Tibial nerve (tissue), 4 donors: Measurements from ENCODE around the gene CPNE8. TPM values are rescaled to one million over a fixed set of nuclear protein-coding genes. Genes with fewer than 3 reads are reported as not detected.

Experiments
- DNase-seq, 2 donors: peaks; one replicate each; pipeline ENCODE4 v3.0.0-alpha.2; 2019; ENCODE audit warnings: low spot score in 2 of 2
- H3K27ac ChIP-seq, 4 donors: fragments of 200-600 bp; sonication (generic) in 3 of 4; one replicate each; pipeline ENCODE4 v1.5.1; 2017 to 2019; ENCODE audit warnings: mild to moderate bottlenecking in 1 of 4
- H3K27me3 ChIP-seq, 2 donors: fragments of 200-600 bp; sonication (generic) in 1 of 2; one replicate each; pipeline versions ENCODE4 v1.5.1 to v1.6.0; 2017 to 2019
- H3K36me3 ChIP-seq, 3 donors: fragments of 200-600 bp; sonication (generic); one replicate each; pipeline ENCODE4 v1.5.1; 2018 to 2019
- H3K4me1 ChIP-seq, 4 donors: fragments of 200-600 bp; sonication (generic) in 3 of 4; one replicate each; pipeline ENCODE4 v1.5.1; 2017 to 2019
- H3K4me3 ChIP-seq, 4 donors: fragments of 200-600 bp; sonication (generic) in 3 of 4; one replicate each; pipeline ENCODE4 v1.5.1; 2017 to 2019; ENCODE audit warnings: mild to moderate bottlenecking in 1 of 4, moderate library complexity in 1 of 4
- H3K9me3 ChIP-seq, 4 donors: fragments of 200-600 bp; sonication (generic) in 3 of 4; one replicate each; pipeline ENCODE4 v1.5.1; 2017 to 2019
- EP300 ChIP-seq, 2 donors: sonication (generic); formaldehyde crosslinking; IDR thresholded peaks; one replicate each; pipeline ENCODE4 v1.6.1; 2017; ENCODE audit warnings: antibody characterized with exemption in 2 of 2, mild to moderate bottlenecking in 1 of 2
- POLR2A ChIP-seq, 2 donors: fragments of 450-650 bp; IDR thresholded peaks; one replicate each; pipeline ENCODE4 v1.6.1; 2017; ENCODE audit warnings: antibody characterized with exemption in 2 of 2, mild to moderate bottlenecking in 2 of 2, moderate library complexity in 2 of 2
- WGBS, 2 donors: methylation state at CpG; one replicate each; pipeline ENCODE4 v1.1.5; 2018; 5-methylcytosine and 5-hydroxymethylcytosine counted together
- total RNA-seq, 4 donors: library from RNA; depleted of rRNA; stranded (reverse); fragments of >200 nt; gene quantifications; one replicate each; pipeline ENCODE4 v1.1.0, GENCODE V29; 2016
- TF ChIP-seq, protein P1 (sequence below), 5 experiments: fragments of 200-600 bp in 3 of 5; fragments of 450-650 bp in 2 of 5; sonication (generic) in 3 of 5; IDR thresholded peaks; one replicate each; pipeline ENCODE4 v1.5.1; 2016 to 2019; ENCODE audit warnings: antibody characterized with exemption in 5 of 5, mild to moderate bottlenecking in 3 of 5, moderate library complexity in 2 of 5

The CPNE8 gene
- total RNA-seq, 4 donors from 2014 or later, result 16.5 to 20.7 (median 20.4) TPM

DNA sequence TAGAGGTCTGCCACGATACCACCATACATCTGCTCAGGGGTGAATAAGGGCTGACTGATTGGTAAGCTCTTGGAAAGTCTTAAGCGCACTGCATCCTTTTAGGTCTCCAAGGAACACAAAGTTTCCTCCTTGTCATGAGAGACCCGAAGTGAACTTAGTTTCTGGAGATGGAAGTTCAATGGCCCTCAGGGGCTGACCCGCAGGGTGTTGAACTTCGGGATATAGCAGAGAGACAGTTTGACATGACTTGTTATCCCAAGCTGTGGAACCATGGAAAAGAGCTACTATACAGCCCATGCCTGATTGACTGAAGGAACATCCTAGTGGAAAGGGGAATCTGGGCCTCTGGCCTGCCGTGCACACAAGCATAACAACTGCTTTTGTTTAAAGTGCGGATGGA is 26.9 kb upstream of the CPNE8 start:
- TF ChIP-seq POLR2A (IDR thresholded peaks at IDR 0.05) (no peak), EP300 (IDR thresholded peaks at IDR 0.05) (no peak)
- TF ChIP-seq, protein P1, sequence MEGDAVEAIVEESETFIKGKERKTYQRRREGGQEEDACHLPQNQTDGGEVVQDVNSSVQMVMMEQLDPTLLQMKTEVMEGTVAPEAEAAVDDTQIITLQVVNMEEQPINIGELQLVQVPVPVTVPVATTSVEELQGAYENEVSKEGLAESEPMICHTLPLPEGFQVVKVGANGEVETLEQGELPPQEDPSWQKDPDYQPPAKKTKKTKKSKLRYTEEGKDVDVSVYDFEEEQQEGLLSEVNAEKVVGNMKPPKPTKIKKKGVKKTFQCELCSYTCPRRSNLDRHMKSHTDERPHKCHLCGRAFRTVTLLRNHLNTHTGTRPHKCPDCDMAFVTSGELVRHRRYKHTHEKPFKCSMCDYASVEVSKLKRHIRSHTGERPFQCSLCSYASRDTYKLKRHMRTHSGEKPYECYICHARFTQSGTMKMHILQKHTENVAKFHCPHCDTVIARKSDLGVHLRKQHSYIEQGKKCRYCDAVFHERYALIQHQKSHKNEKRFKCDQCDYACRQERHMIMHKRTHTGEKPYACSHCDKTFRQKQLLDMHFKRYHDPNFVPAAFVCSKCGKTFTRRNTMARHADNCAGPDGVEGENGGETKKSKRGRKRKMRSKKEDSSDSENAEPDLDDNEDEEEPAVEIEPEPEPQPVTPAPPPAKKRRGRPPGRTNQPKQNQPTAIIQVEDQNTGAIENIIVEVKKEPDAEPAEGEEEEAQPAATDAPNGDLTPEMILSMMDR (IDR thresholded peaks at IDR 0.05), result no peak
- H3K36me3 ChIP-seq, result no peaks in the 10 kb centered on the region
- H3K9me3 ChIP-seq, result no peaks in the 10 kb centered on the region
- no peak overlapping the region for H3K27ac ChIP-seq
- no peak for DNase-seq
- no peak overlapping the region for H3K4me3 ChIP-seq
- no peaks in the 10 kb centered on the region for H3K27me3 ChIP-seq
- no peaks in the 10 kb centered on the region for H3K4me1 ChIP-seq
- 86 to 90% methylated on average over 7 of the region's 7 CpGs for WGBS, 2 donors

DNA sequence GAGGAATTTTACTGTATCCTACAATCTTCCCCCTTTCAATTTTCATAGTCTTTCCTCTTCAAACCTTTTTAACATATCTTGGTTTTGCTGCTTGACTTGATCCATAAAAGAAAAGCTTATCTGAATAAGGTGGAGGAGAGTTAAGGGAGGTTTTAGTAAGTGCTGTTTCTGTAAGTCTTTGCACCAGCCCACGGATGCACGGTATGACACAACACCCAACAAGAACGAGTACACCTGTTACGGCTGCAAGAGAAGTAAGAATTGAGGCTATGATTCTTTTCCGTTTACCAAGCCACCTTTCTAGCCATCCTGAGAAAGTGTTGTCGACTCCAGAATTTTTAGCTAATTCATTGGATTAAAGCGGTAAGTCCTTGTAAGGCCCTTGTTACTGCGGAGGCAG is 26.1 kb upstream of the CPNE8 start:
- whole genome bisulfite sequencing, 2 donors, result 92 to 93% methylated on average over 8 of the region's 8 CpGs
- no peaks in the 10 kb centered on the region for H3K4me1 ChIP-seq
- H3K27ac ChIP-seq, result no peak overlapping the region
- no peak for TF ChIP-seq EP300 (IDR thresholded peaks at IDR 0.05)
- TF ChIP-seq POLR2A (IDR thresholded peaks at IDR 0.05), result no peak
- TF ChIP-seq, protein P1 (IDR thresholded peaks at IDR 0.05), result no peak
- no peaks in the 10 kb centered on the region for H3K36me3 ChIP-seq
- H3K27me3 ChIP-seq, result no peaks in the 10 kb centered on the region
- DNase-seq, result no peak
- H3K4me3 ChIP-seq, result no peak overlapping the region
- H3K9me3 ChIP-seq, result no peaks in the 10 kb centered on the region

DNA sequence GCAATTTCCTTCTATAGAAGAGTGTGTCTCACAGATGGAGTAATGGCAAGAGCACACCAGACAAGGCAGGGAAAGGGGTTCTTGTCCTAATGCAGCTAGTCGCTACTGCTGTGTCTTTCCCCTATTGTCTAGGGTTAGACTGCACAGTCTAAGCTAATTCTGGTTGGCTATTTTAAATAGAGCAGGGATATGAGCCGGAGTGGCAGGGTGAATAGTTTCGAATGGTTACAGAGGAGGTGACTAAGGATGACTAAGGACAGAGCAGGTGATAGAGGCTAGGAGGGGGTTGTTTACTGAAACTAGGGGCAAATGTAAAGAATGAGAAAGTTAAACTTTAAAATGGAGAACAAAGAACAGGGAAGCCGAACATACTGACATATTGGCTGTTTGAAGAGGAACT is 25.6 kb upstream of the CPNE8 start:
- no peaks in the 10 kb centered on the region for H3K9me3 ChIP-seq
- no peaks in the 10 kb centered on the region for H3K36me3 ChIP-seq
- 83 to 86% methylated on average over 4 of the region's 4 CpGs for WGBS, 2 donors
- H3K27ac ChIP-seq, result no peak overlapping the region
- H3K27me3 ChIP-seq, result no peaks in the 10 kb centered on the region
- H3K4me1 ChIP-seq, result no peaks in the 10 kb centered on the region
- DNase-seq, result no peak
- no peak overlapping the region for H3K4me3 ChIP-seq
- TF ChIP-seq POLR2A (IDR thresholded peaks at IDR 0.05) (no peak), EP300 (IDR thresholded peaks at IDR 0.05) (no peak)
- TF ChIP-seq, protein P1 (IDR thresholded peaks at IDR 0.05), result no peak

DNA sequence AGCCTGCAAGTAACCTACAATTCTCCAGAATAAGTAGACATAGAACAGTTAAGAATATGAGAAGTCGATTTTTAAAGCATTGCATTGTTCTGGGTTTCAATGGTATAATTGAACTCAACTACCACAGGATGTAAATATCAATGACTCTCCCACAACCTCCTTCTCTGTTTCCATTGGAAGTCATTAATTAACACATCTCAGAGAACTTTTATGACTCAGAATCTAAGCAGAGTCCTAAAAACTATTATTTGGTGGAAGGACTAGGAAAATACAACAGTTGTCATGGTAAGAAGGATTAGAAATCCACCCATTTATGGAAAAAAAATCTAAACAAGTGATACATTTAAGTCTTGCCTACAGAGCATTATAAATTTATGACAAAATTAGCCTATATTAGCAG is 21.1 kb upstream of the CPNE8 start:
- TF ChIP-seq EP300 (IDR thresholded peaks at IDR 0.05) (no peak), POLR2A (IDR thresholded peaks at IDR 0.05) (no peak)
- TF ChIP-seq, protein P1 (IDR thresholded peaks at IDR 0.05), result no peak
- Histone ChIP-seq H3K36me3 (no peaks in the 10 kb centered on the region), H3K9me3 (no peaks in the 10 kb centered on the region), H3K4me3 (no peak overlapping the region), H3K27ac (no peak overlapping the region), H3K27me3 (no peaks in the 10 kb centered on the region), H3K4me1 (no peaks in the 10 kb centered on the region)
- WGBS, 2 donors, result 26 to 38% methylated on average over 1 of the region's 1 CpG
- no peak for DNase-seq

DNA sequence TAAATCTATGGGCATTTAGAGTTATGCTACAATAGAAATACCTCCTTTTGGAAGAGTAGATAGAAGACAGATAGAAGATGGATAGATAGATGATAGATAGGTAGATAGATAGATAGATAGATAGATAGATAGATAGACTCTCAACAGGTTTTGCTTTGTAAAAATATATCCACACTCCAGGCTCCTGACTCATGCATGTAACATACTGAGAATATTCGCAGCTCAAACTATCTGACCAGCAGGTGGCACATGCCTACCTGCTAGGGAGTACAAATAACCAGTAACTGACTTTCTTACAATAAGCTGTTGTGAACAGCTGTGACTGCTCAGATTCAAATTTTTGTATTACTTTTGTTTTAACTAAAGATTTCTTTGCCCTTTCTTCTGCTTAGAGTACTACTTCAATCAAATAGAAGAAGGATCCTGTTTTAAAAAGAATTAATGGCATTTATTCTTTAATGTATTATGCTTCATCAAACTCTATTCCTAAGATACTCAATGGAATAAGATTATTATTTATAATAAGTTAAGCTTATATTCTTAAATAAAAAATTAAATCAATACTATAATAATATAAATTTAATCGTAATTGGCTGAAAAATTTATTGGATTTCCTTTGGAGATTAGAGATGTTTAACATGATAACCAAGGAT is 15.8 kb upstream of the CPNE8 start:
- Histone ChIP-seq H3K36me3 (no peaks in the 10 kb centered on the region), H3K4me1 (no peaks in the 10 kb centered on the region), H3K27me3 (no peaks in the 10 kb centered on the region), H3K4me3 (no peak overlapping the region), H3K27ac (no peak overlapping the region), H3K9me3 (peaks cover 0 to 7% (median 0%) of the 10 kb centered on the region in 4 donors)
- TF ChIP-seq EP300 (IDR thresholded peaks at IDR 0.05) (no peak), POLR2A (IDR thresholded peaks at IDR 0.05) (no peak)
- TF ChIP-seq, protein P1 (IDR thresholded peaks at IDR 0.05), result peak in 4 of 5 experiments; percentile 19 to 33 (median 20)
- WGBS, 2 donors, result 24 to 26% methylated on average over 2 of the region's 2 CpGs
- peak; percentile 18 to 59 for DNase-seq
